H1 (cell line): Measurements from ENCODE around the gene ZNF318. TPM values are rescaled to one million over a fixed set of nuclear protein-coding genes. Genes with fewer than 3 reads are reported as not detected.

Experiments used
- CTCF ChIA-PET: fragments of 300-600 bp; sonication (Branson Sonifier 250); formaldehyde crosslinking; loops from one replicate; lab custom pipeline; 2021; ENCODE audit not compliant: partially characterized antibody; lab: Charles Lee
- POLR2A ChIA-PET: fragments of 300-600 bp; sonication (Branson Sonifier 250); formaldehyde crosslinking; loops from one replicate; lab custom pipeline; 2021; ENCODE audit warnings: inconsistent platforms; ENCODE audit not compliant: partially characterized antibody; lab: Charles Lee
- DNase-seq, 2 experiments: peaks; one replicate each; pipeline versions ENCODE4 v3.0.0 to v3.0.0-alpha.2; 2010 to 2022; ENCODE audit warnings: low spot score in 2 of 2, low read depth in 1 of 2, mixed read lengths in 1 of 2
- FAIRE-seq: peaks from 2 replicates; lab custom pipeline; 2011; peaks lifted over from hg19 to GRCh38; lab: Jason Lieb, UNC
- H2AFZ ChIP-seq: 2 replicates; pipeline ENCODE4 v1.8.1; 2012; ENCODE audit warnings: low read length, inconsistent platforms
- H2AK5ac ChIP-seq: 2 replicates; pipeline ENCODE4 v1.6.1; 2013; ENCODE audit warnings: low read depth, low read length
- H2BK120ac ChIP-seq: replicated peaks from 2 replicates; pipeline ENCODE3; 2013; ENCODE audit warnings: low read depth, low read length, inconsistent platforms
- H2BK12ac ChIP-seq: 2 replicates; pipeline ENCODE4 v1.6.1; 2013; ENCODE audit warnings: low read depth, low read length
- H2BK15ac ChIP-seq: 2 replicates; pipeline ENCODE4 v1.6.1; 2013; ENCODE audit warnings: low read length
- H2BK20ac ChIP-seq: 2 replicates; pipeline ENCODE4 v1.6.1; 2013; ENCODE audit warnings: low read length
- H2BK5ac ChIP-seq: 2 replicates; pipeline ENCODE4 v1.6.1; 2013; ENCODE audit warnings: low read depth, low read length
- H3K14ac ChIP-seq: 2 replicates; pipeline ENCODE4 v1.6.1; 2013; ENCODE audit warnings: inconsistent platforms; ENCODE audit not compliant: insufficient read length
- H3K18ac ChIP-seq: 2 replicates; pipeline ENCODE4 v1.6.1; 2013; ENCODE audit warnings: low read length; ENCODE audit errors: extremely low read depth
- H3K23ac ChIP-seq: 2 replicates; pipeline ENCODE4 v1.6.1; 2013; ENCODE audit warnings: inconsistent platforms; ENCODE audit not compliant: insufficient read length
- H3K23me2 ChIP-seq: 2 replicates; pipeline ENCODE4 v1.6.1; 2013; ENCODE audit warnings: low read depth, low read length
- H3K27ac ChIP-seq: 2 replicates; pipeline ENCODE4 v1.6.1; 2011; ENCODE audit warnings: low read depth, low read length, inconsistent platforms
- H3K27me3 ChIP-seq, 4 experiments: replicated peaks in 1 of 4; 1 replicate in 1 of 4; 2 replicates in 3 of 4; pipeline versions ENCODE4 v1.6.1 to v1.8.1; 2011 to 2013; ENCODE audit warnings: low read length in 3 of 4, mild to moderate bottlenecking in 3 of 4, inconsistent platforms in 2 of 4, mixed read lengths in 2 of 4, moderate library complexity in 1 of 4; ENCODE audit not compliant: control insufficient read depth in 3 of 4, insufficient read depth in 3 of 4; ENCODE audit errors: extremely low read depth in 1 of 4
- H3K36me3 ChIP-seq, 4 experiments: 2 replicates each; pipeline versions ENCODE4 v1.6.1 to v1.8.1; 2011 to 2013; ENCODE audit warnings: mild to moderate bottlenecking in 4 of 4, low read length in 3 of 4, moderate library complexity in 2 of 4, control low read depth in 1 of 4, inconsistent platforms in 1 of 4; ENCODE audit not compliant: insufficient read depth in 4 of 4, control insufficient read depth in 2 of 4
- H3K4ac ChIP-seq: replicated peaks from 2 replicates; pipeline ENCODE3; 2013; ENCODE audit warnings: low read length, low read depth, mixed read lengths, inconsistent platforms; ENCODE audit not compliant: insufficient read length
- H3K4me1 ChIP-seq, 4 experiments: replicated peaks in 1 of 4; 1 replicate in 1 of 4; 2 replicates in 3 of 4; pipeline versions ENCODE4 v1.6.1 to v1.8.1; 2011 to 2013; ENCODE audit warnings: low read length in 3 of 4, inconsistent platforms in 2 of 4, mixed read lengths in 1 of 4; ENCODE audit not compliant: insufficient read depth in 4 of 4, control insufficient read depth in 3 of 4
- H3K4me2 ChIP-seq, 2 experiments: 2 replicates each; pipeline versions ENCODE4 v1.6.1 to v1.8.1; 2011 to 2013; ENCODE audit warnings: low read depth in 2 of 2, low read length in 2 of 2, control low read depth in 1 of 2, inconsistent platforms in 1 of 2, mild to moderate bottlenecking in 1 of 2; ENCODE audit not compliant: insufficient read depth in 1 of 2
- H3K4me3 ChIP-seq, 4 experiments: fragments of 200-600, 300-600 bp in 1 of 4; sonication (generic), shearing (Covaris generic), sonication (Bioruptor Twin) in 1 of 4; 2 replicates each; pipeline versions ENCODE4 v1.5.1 to v1.8.1; 2011 to 2016; ENCODE audit warnings: low read length in 4 of 4, low read depth in 3 of 4, control low read depth in 2 of 4, inconsistent platforms in 2 of 4, mild to moderate bottlenecking in 2 of 4, mixed read lengths in 1 of 4, moderate library complexity in 1 of 4; ENCODE audit not compliant: insufficient read depth in 2 of 4; ENCODE audit errors: extremely low read depth in 1 of 4
- H3K56ac ChIP-seq: replicated peaks from 2 replicates; pipeline ENCODE3; 2013; ENCODE audit warnings: low read depth, mild to moderate bottlenecking, mixed read lengths, low read length, inconsistent platforms; ENCODE audit not compliant: insufficient read length
- H3K79me1 ChIP-seq: 2 replicates; pipeline ENCODE4 v1.6.1; 2013; ENCODE audit warnings: low read depth, low read length, control low read depth
- H3K79me2 ChIP-seq, 2 experiments: 2 replicates each; pipeline versions ENCODE4 v1.6.1 to v1.8.1; 2012 to 2013; ENCODE audit warnings: low read length in 2 of 2, mild to moderate bottlenecking in 2 of 2, inconsistent platforms in 1 of 2; ENCODE audit not compliant: insufficient read depth in 2 of 2, control insufficient read depth in 1 of 2
- H3K9ac ChIP-seq, 4 experiments: replicated peaks in 1 of 4; 1 replicate in 1 of 4; 2 replicates in 3 of 4; pipeline versions ENCODE4 v1.6.1 to v1.8.1; 2011 to 2013; ENCODE audit warnings: low read depth in 3 of 4, low read length in 3 of 4, control low read depth in 2 of 4, mild to moderate bottlenecking in 2 of 4, moderate library complexity in 2 of 4, inconsistent platforms in 1 of 4; ENCODE audit errors: extremely low read depth in 1 of 4
- H3K9me3 ChIP-seq, 2 experiments: 2 replicates each; pipeline versions ENCODE4 v1.6.1 to v1.8.1; 2012 to 2013; ENCODE audit warnings: mild to moderate bottlenecking in 2 of 2, moderate library complexity in 2 of 2, control low read depth in 1 of 2, inconsistent platforms in 1 of 2, low read depth in 1 of 2, low read length in 1 of 2, mixed read lengths in 1 of 2; ENCODE audit not compliant: insufficient read depth in 2 of 2
- H4K20me1 ChIP-seq, 2 experiments: replicated peaks in 1 of 2; 2 replicates each; pipeline versions ENCODE3 to v1.8.1; 2011 to 2013; ENCODE audit warnings: inconsistent platforms in 2 of 2, low read length in 2 of 2, mild to moderate bottlenecking in 1 of 2; ENCODE audit not compliant: insufficient read depth in 2 of 2, control insufficient read depth in 1 of 2
- H4K5ac ChIP-seq: 2 replicates; pipeline ENCODE4 v1.6.1; 2013; ENCODE audit warnings: low read length, low read depth, mixed read lengths, inconsistent platforms; ENCODE audit not compliant: insufficient read length
- H4K8ac ChIP-seq: 2 replicates; pipeline ENCODE4 v1.8.0; 2013; ENCODE audit warnings: mild to moderate bottlenecking, moderate library complexity, low read length, inconsistent platforms; ENCODE audit not compliant: insufficient read depth; ENCODE audit errors: extremely low read depth
- H4K91ac ChIP-seq: replicated peaks from 2 replicates; pipeline ENCODE3; 2013; ENCODE audit warnings: low read length, mixed read lengths, inconsistent platforms; ENCODE audit not compliant: insufficient read length
- SIX5 ChIP-seq: IDR thresholded peaks from 2 replicates; pipeline ENCODE4 v1.6.1; 2011; ENCODE audit warnings: mild to moderate bottlenecking, low read depth, low read length
- WGBS, 2 experiments: shearing (Covaris generic) in 1 of 2; methylation state at CpG; one replicate each; pipeline versions ENCODE4 v1.1.6 to v1.1.7; 2013 to 2015; ENCODE audit warnings: low lambda C conversion rate in 2 of 2, mixed read lengths in 2 of 2, inconsistent platforms in 1 of 2, low coverage in 1 of 2, missing lambda C conversion rate in 1 of 2; ENCODE audit not compliant: insufficient replicate concordance in 2 of 2, insufficient coverage in 1 of 2, insufficient read length in 1 of 2; ENCODE audit errors: extremely low coverage in 1 of 2, missing lambda C conversion rate in 1 of 2; 5-methylcytosine and 5-hydroxymethylcytosine counted together
- polyA plus RNA-seq, 7 experiments: library from polyadenylated mRNA; depleted of rRNA in 3 of 7; stranded (reverse) in 5 of 7; unstranded in 2 of 7; fragments of >200 nt in 5 of 7; fragments of 200-250 nt in 2 of 7; gene quantifications; 1 replicate in 5 of 7; 2 replicates in 1 of 7; 4 replicates in 1 of 7; pipeline versions ENCODE4 v1.2.1 to v1.2.3, GENCODE V29; 2011 to 2013; ENCODE audit warnings: missing spikeins in 2 of 7, mixed read lengths in 2 of 7
- total RNA-seq: library from RNA; stranded (reverse); fragmentation: NEBNext Ultra II Directional; extraction: Animal tissue kit (Norgen Biotek cat#: 25700); gene quantifications from 2 replicates; pipeline ENCODE4 v1.2.1, GENCODE V29; 2021

The ZNF318 gene
- total and polyA plus RNA-seq, 2 of the 8 experiments (the other 6 are each of a cell fraction or from before 2014, with no cell fraction given): 10.2 to 22.1 TPM

- H2BK12ac ChIP-seq: no peak overlapping the region
- no peak overlapping the region for H3K23ac ChIP-seq
- H2AFZ ChIP-seq: no peak overlapping the region
- H3K4me3 ChIP-seq: no peak overlapping the region
- H4K20me1 ChIP-seq: no peaks in the 10 kb centered on the region
- H3K4me2 ChIP-seq: no peak overlapping the region
- no peaks in the 10 kb centered on the region for H3K36me3 ChIP-seq
- no peak overlapping the region for H2BK5ac ChIP-seq
- FAIRE-seq: no peak
- no peak overlapping the region for H4K91ac ChIP-seq
- no peak overlapping the region for H2BK20ac ChIP-seq
- no peaks in the 10 kb centered on the region for H3K23me2 ChIP-seq
- H4K5ac ChIP-seq: no peak overlapping the region
- H3K27ac ChIP-seq: no peak overlapping the region
- no peak overlapping the region for H3K56ac ChIP-seq
- H3K9ac ChIP-seq: no peak overlapping the region
- H2BK15ac ChIP-seq: no peak overlapping the region
- H2BK120ac ChIP-seq: no peak overlapping the region
- no peak for DNase-seq
- ChIA-PET POLR2A (interaction anchor here (1.2 to 1.3 kb wide), 2 partner anchors 8 to 196 kb away, joined by 3 to 4 read pairs; partner anchors contain the start of gene ZNF318), CTCF (interaction anchor here (0.7 to 3.1 kb wide), 9 partner anchors 9 to 679 kb away, joined by 3 to 12 read pairs (median 3); no protein-coding TSS in a partner anchor)
- no peaks in the 10 kb centered on the region for H3K9me3 ChIP-seq
- no peak overlapping the region for H2AK5ac ChIP-seq
- H3K79me2 ChIP-seq: no peaks in the 10 kb centered on the region
- no peak overlapping the region for H3K18ac ChIP-seq
- H3K4me1 ChIP-seq: no peaks in the 10 kb centered on the region
- 88% methylated on average over 2 of the region's 2 CpGs; no CpG with 5 or more reads in 1 of the 2 experiments for WGBS, 2 experiments
- H3K27me3 ChIP-seq: no peaks in the 10 kb centered on the region
- H3K4ac ChIP-seq: no peak overlapping the region
- H3K14ac ChIP-seq: no peak overlapping the region
- no peak overlapping the region for H4K8ac ChIP-seq
- no peaks in the 10 kb centered on the region for H3K79me1 ChIP-seq
- TF ChIP-seq SIX5: no peak
These were observed 8.3 kb upstream of the ZNF318 start for GRCh38 chr6:43377710-43378229.
